Adrenal gland (tissue), 5 donors: ENCODE results near the gene MACO1.

Experiments used
- POLR2A ChIP-seq, 2 donors: fragments of 450-650 bp; IDR thresholded peaks; one replicate each; pipeline ENCODE4 v1.6.1; 2017; ENCODE audit warnings: antibody characterized with exemption in 2 of 2, mild to moderate bottlenecking in 2 of 2, moderate library complexity in 1 of 2
- TF ChIP-seq, protein P1 (sequence below), 6 experiments: fragments of 450-650 bp in 4 of 6; fragments of 200-600 bp in 2 of 6; sonication (generic) in 1 of 6; IDR thresholded peaks; 1 replicate in 5 of 6; 2 replicates in 1 of 6; pipeline versions ENCODE4 v1.5.1 to v1.8.0; 2016 to 2021; ENCODE audit warnings: antibody characterized with exemption in 6 of 6, mild to moderate bottlenecking in 2 of 6, moderate library complexity in 1 of 6
- donor health status: DM: no; HTN: no; CAD: no.

DNA sequence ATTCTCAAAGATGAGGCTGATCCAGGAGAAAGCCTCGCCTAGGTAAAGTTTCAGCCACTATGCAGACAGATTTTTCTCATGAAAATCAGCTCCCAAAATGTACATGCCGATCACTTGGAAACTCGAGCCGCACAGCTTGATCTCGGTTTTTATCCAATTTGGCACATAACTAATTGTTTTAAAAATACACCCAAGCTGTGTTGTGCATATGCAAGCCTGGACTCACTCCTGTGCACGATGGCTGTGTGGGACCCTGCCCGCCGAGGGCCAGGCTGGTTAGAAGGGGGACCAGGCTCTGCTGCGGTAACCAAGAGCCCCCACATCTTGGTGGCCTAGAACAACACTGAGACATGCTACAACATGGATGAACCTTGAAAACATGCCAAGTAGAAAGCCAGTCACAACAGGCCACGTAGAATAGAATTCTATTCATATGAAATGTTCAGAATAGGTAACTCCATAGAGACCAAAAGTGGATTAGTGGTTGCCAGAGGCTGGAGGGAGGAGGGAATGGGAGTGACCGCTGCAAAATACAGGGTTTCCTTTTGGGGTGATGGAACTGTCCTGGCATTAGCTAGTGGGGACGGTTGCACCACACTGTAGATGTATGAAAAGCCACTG is 96.6 kb downstream of the MACO1 start:
- TF ChIP-seq POLR2A (IDR thresholded peaks at IDR 0.05): no peak
- TF ChIP-seq, protein P1, sequence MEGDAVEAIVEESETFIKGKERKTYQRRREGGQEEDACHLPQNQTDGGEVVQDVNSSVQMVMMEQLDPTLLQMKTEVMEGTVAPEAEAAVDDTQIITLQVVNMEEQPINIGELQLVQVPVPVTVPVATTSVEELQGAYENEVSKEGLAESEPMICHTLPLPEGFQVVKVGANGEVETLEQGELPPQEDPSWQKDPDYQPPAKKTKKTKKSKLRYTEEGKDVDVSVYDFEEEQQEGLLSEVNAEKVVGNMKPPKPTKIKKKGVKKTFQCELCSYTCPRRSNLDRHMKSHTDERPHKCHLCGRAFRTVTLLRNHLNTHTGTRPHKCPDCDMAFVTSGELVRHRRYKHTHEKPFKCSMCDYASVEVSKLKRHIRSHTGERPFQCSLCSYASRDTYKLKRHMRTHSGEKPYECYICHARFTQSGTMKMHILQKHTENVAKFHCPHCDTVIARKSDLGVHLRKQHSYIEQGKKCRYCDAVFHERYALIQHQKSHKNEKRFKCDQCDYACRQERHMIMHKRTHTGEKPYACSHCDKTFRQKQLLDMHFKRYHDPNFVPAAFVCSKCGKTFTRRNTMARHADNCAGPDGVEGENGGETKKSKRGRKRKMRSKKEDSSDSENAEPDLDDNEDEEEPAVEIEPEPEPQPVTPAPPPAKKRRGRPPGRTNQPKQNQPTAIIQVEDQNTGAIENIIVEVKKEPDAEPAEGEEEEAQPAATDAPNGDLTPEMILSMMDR (IDR thresholded peaks at IDR 0.05): no peak
